ENCODE measurements around the gene TTC7B. TPM values are rescaled to one million over a fixed set of nuclear protein-coding genes. Genes with fewer than 3 reads are reported as not detected.

Gene TTC7B
- total RNA-seq, 2 experiments from 2014 or later: 1.2 to 1.3 TPM

- no peak for TF ChIP-seq CTCF (IDR thresholded peaks at IDR 0.05)
- H3K27ac Mint-ChIP-seq: no peak overlapping the region
- CTCF ChIA-PET: no interaction called here
- Histone ChIP-seq H3K27ac (ENCODE audit: low read depth in 1 of 2, low read length in 2 of 2) (no peak overlapping the region), H3K9me3 (ENCODE audit: control insufficient read depth in 1 of 2, insufficient read depth in 1 of 2, low read length in 2 of 2) (peaks cover 4% of the 10 kb centered on the region in 2 experiments), H3K4me3 (ENCODE audit: low read length) (no peak overlapping the region), H3K27me3 (ENCODE audit: control insufficient read depth in 1 of 2, insufficient read depth in 2 of 2, low read length in 2 of 2) (no peaks in the 10 kb centered on the region), H3K36me3 (ENCODE audit: insufficient read depth, low read length) (no peaks in the 10 kb centered on the region), H3K4me1 (ENCODE audit: insufficient read depth, low read length) (no peaks in the 10 kb centered on the region)
- ATAC-seq (ENCODE audit: poor library complexity): no peak
- H3K36me3 Mint-ChIP-seq (ENCODE audit: low read depth): no peaks in the 10 kb centered on the region
- intact Hi-C loops (cut with DNase I, micrococcal nuclease): no loop called here
- peaks cover 3% of the 10 kb centered on the region for H3K9me3 Mint-ChIP-seq
- no peak for DNase-seq
- no peaks in the 10 kb centered on the region for H3K4me1 Mint-ChIP-seq (ENCODE audit: low read depth)
- H3K27me3 Mint-ChIP-seq: no peaks in the 10 kb centered on the region
- H3K4me3 Mint-ChIP-seq: no peak overlapping the region
- POLR2A ChIA-PET: no interaction called here
These were observed 150.8 kb downstream of the TTC7B start for GRCh38 chr14:90665321-90666000.

- POLR2A ChIA-PET: no interaction called here
These were observed 151.3 kb downstream of the TTC7B start for GRCh38 chr14:90664911-90665310.

GRCh38 chr14:90663680-90664079 lies 152.6 kb downstream of the TTC7B start:
- Mint-ChIP-seq H3K4me1 (ENCODE audit: low read depth) (peaks cover 4% of the 10 kb centered on the region), H3K9me3 (no peaks in the 10 kb centered on the region), H3K27me3 (no peaks in the 10 kb centered on the region), H3K4me3 (no peak overlapping the region), H3K27ac (no peak overlapping the region), H3K36me3 (ENCODE audit: low read depth) (no peaks in the 10 kb centered on the region)
- POLR2A ChIA-PET: interaction anchor here (0.6 kb wide), 1 partner anchor 198 kb away, joined by 4 read pairs; no protein-coding TSS in a partner anchor
- DNase-seq (no peak), ATAC-seq (ENCODE audit: poor library complexity) (no peak)
- Histone ChIP-seq H3K4me3 (ENCODE audit: low read length) (no peak overlapping the region), H3K27ac (ENCODE audit: low read depth in 1 of 2, low read length in 2 of 2) (no peak overlapping the region), H3K36me3 (ENCODE audit: insufficient read depth, low read length) (no peaks in the 10 kb centered on the region), H3K27me3 (ENCODE audit: control insufficient read depth in 1 of 2, insufficient read depth in 2 of 2, low read length in 2 of 2) (no peaks in the 10 kb centered on the region), H3K9me3 (ENCODE audit: control insufficient read depth in 1 of 2, insufficient read depth in 1 of 2, low read length in 2 of 2) (peaks cover under 1 to 4% of the 10 kb centered on the region in 2 experiments), H3K4me1 (ENCODE audit: insufficient read depth, low read length) (no peaks in the 10 kb centered on the region)
- intact Hi-C loops (cut with DNase I, micrococcal nuclease): no loop called here
- TF ChIP-seq CTCF (IDR thresholded peaks at IDR 0.05): no peak
- CTCF ChIA-PET: no interaction called here

More at GRCh38 chr14:90664911-90665310, 151.3 kb downstream of the TTC7B start:
- Histone ChIP-seq H3K27ac (ENCODE audit: low read depth in 1 of 2, low read length in 2 of 2) (no peak overlapping the region), H3K27me3 (ENCODE audit: control insufficient read depth in 1 of 2, insufficient read depth in 2 of 2, low read length in 2 of 2) (no peaks in the 10 kb centered on the region), H3K4me3 (ENCODE audit: low read length) (no peak overlapping the region), H3K4me1 (ENCODE audit: insufficient read depth, low read length) (no peaks in the 10 kb centered on the region), H3K9me3 (ENCODE audit: control insufficient read depth in 1 of 2, insufficient read depth in 1 of 2, low read length in 2 of 2) (peaks cover 4% of the 10 kb centered on the region in 2 experiments), H3K36me3 (ENCODE audit: insufficient read depth, low read length) (no peaks in the 10 kb centered on the region)
- Mint-ChIP-seq H3K36me3 (ENCODE audit: low read depth) (no peaks in the 10 kb centered on the region), H3K4me3 (no peak overlapping the region), H3K27ac (no peak overlapping the region), H3K9me3 (peaks cover 2% of the 10 kb centered on the region), H3K27me3 (no peaks in the 10 kb centered on the region), H3K4me1 (ENCODE audit: low read depth) (no peaks in the 10 kb centered on the region)
- DNase-seq (no peak), ATAC-seq (ENCODE audit: poor library complexity) (no peak)
- CTCF ChIA-PET: no interaction called here
- intact Hi-C loops (cut with DNase I, micrococcal nuclease): no loop called here
- TF ChIP-seq CTCF (IDR thresholded peaks at IDR 0.05): no peak

Data from CD4-positive, alpha-beta T cell (primary cell).